K562 (cell line): ENCODE data around the gene IKBKE. TPM values are rescaled to one million over a fixed set of nuclear protein-coding genes. Genes with fewer than 3 reads are reported as not detected.
A peak's percentile ranks its signal among the peaks of the same experiment; 100 is the strongest.

ENCODE experiments used
- ATAC-seq: fragments of 200-7000 bp; cut with Tn5 transposase; 3 replicates; pipeline ENCODE4 v1.9.1; 2020; ENCODE audit warnings: moderate library complexity
- BruUV-seq: library from RNA; stranded (reverse); fragments of 400-500 nt; replicated peaks from 2 replicates; lab custom pipeline; 2021; lab: Mats Ljungman, UMichigan
- CTCF ChIA-PET: fragments of 300-600 bp; formaldehyde crosslinking; extraction: SDS; loops from one replicate; lab custom pipeline; 2021; ENCODE audit warnings: low intra/inter-chr PET ratio; lab: Yijun Ruan, JAX
- POLR2A ChIA-PET: fragments of 300-600, 350-650 bp; sonication (Branson Sonifier 250); formaldehyde crosslinking; extraction: SDS; loops from one replicate; lab custom pipeline; 2021; ENCODE audit warnings: antibody characterized with exemption, inconsistent platforms; lab: Yijun Ruan, JAX
- DNase-seq, 4 experiments: peaks; one replicate each; pipeline versions ENCODE4 v3.0.0 to v3.0.0-alpha.2; 2011 to 2018; ENCODE audit warnings: low spot score in 3 of 4, mixed read lengths in 3 of 4; ENCODE audit errors: extremely low read depth in 1 of 4
- FAIRE-seq: peaks from 2 replicates; lab custom pipeline; 2011; peaks lifted over from hg19 to GRCh38; lab: Jason Lieb, UNC
- H2AFZ ChIP-seq: 2 replicates; pipeline ENCODE4 v1.6.0; 2011; ENCODE audit warnings: low read depth, low read length, control low read depth, inconsistent platforms
- H3K27ac ChIP-seq: fragments of 200-600 bp; 3 replicates; pipeline ENCODE4 v1.8.0; 2011; ENCODE audit warnings: low read depth, mild to moderate bottlenecking, control low read depth, inconsistent platforms, low read length, moderate library complexity, mixed read lengths; ENCODE audit errors: extremely low read depth
- H3K27me3 ChIP-seq, 2 experiments: fragments of 300-600 bp in 1 of 2; 2 replicates in 1 of 2; 3 replicates in 1 of 2; pipeline versions ENCODE4 v1.6.0 to v1.8.0; 2011; ENCODE audit warnings: inconsistent platforms in 2 of 2, low read length in 2 of 2, mild to moderate bottlenecking in 1 of 2, mixed read lengths in 1 of 2, moderate library complexity in 1 of 2; ENCODE audit not compliant: control insufficient read depth in 2 of 2, insufficient read depth in 2 of 2
- H3K36me3 ChIP-seq: fragments of 300-600 bp; 3 replicates; pipeline ENCODE4 v1.8.0; 2011; ENCODE audit warnings: mild to moderate bottlenecking, low read length, inconsistent platforms; ENCODE audit not compliant: control insufficient read depth, insufficient read depth
- H3K4me1 ChIP-seq, 2 experiments: fragments of 200-600 bp in 1 of 2; replicated peaks in 1 of 2; 2 replicates in 1 of 2; 3 replicates in 1 of 2; pipeline versions ENCODE4 v1.5.1 to v1.8.0; 2011; ENCODE audit warnings: inconsistent platforms in 2 of 2, low read length in 2 of 2, mild to moderate bottlenecking in 1 of 2, mixed read lengths in 1 of 2, moderate library complexity in 1 of 2; ENCODE audit not compliant: control insufficient read depth in 2 of 2, insufficient read depth in 2 of 2
- H3K4me2 ChIP-seq: 2 replicates; pipeline ENCODE4 v1.6.1; 2011; ENCODE audit warnings: low read length, control low read depth, inconsistent platforms, mixed read lengths; ENCODE audit not compliant: insufficient read depth
- H3K4me3 ChIP-seq: fragments of 200-600 bp; sonication (generic), shearing (Covaris generic); 2 replicates; pipeline ENCODE4 v1.5.1; 2016; ENCODE audit warnings: control low read depth, inconsistent platforms
- H3K79me2 ChIP-seq: fragments of 200-600 bp; 3 replicates; pipeline ENCODE4 v1.8.0; 2011; ENCODE audit warnings: low read length, inconsistent platforms; ENCODE audit not compliant: control insufficient read depth, insufficient read depth
- H3K9ac ChIP-seq, 2 experiments: 2 replicates each; pipeline versions ENCODE4 v1.6.0 to v1.6.1; 2011; ENCODE audit warnings: low read depth in 2 of 2, low read length in 2 of 2, control low read depth in 1 of 2, inconsistent platforms in 1 of 2, mild to moderate bottlenecking in 1 of 2, mixed read lengths in 1 of 2; ENCODE audit not compliant: insufficient read depth in 1 of 2
- H3K9me1 ChIP-seq: one replicate; pipeline ENCODE4 v1.6.0; 2011; ENCODE audit warnings: inconsistent platforms, mild to moderate bottlenecking, low read length, moderate library complexity; ENCODE audit not compliant: control insufficient read depth, insufficient read depth
- H3K9me3 ChIP-seq: replicated peaks from 2 replicates; pipeline ENCODE4 v1.5.1; 2011; ENCODE audit warnings: low read depth, low read length, inconsistent platforms; ENCODE audit not compliant: control insufficient read depth, insufficient read depth
- H4K20me1 ChIP-seq: replicated peaks from 2 replicates; pipeline ENCODE4 v1.6.1; 2011; ENCODE audit warnings: low read length, inconsistent platforms, mixed read lengths; ENCODE audit not compliant: control insufficient read depth, insufficient read depth
- CHCHD3 ChIP-seq: fragments of 250-450 bp; sonication (Bioruptor Pico); IDR thresholded peaks from 2 replicates; pipeline ENCODE4 v2.1.2; 2022; ENCODE audit warnings: mild to moderate bottlenecking
- GATAD2B ChIP-seq: fragments of 450-650 bp; IDR thresholded peaks from 2 replicates; pipeline ENCODE4 v1.6.1; 2017; ENCODE audit warnings: mild to moderate bottlenecking, borderline replicate concordance
- IRF2 ChIP-seq: sonication (generic); formaldehyde crosslinking; IDR thresholded peaks from 2 replicates; pipeline ENCODE4 v1.8.1; 2022; ENCODE audit warnings: mild to moderate bottlenecking, missing genetic modification reagents
- NR1H2 ChIP-seq: sonication (generic); formaldehyde crosslinking; IDR thresholded peaks from 2 replicates; pipeline ENCODE4 v1.4.0; 2020; ENCODE audit warnings: mild to moderate bottlenecking, missing genetic modification reagents
- ZBTB33 ChIP-seq: sonication (generic); formaldehyde crosslinking; IDR thresholded peaks from 2 replicates; pipeline ENCODE4 v1.8.1; 2023; ENCODE audit warnings: mild to moderate bottlenecking, missing genetic modification reagents
- WGBS: fragments of 100-300 bp; shearing (Covaris generic); methylation state at CpG from one replicate; pipeline ENCODE4 v1.1.6; 2016; ENCODE audit warnings: low coverage, mixed read lengths; ENCODE audit not compliant: insufficient coverage; ENCODE audit errors: missing lambda C conversion rate; 5-methylcytosine and 5-hydroxymethylcytosine counted together
- in situ Hi-C: fragments of 300-500 bp; cut with MboI; formaldehyde crosslinking; loops from 4 replicates; pipeline ENCODE4 v1.15.0; 2018; ENCODE audit warnings: inconsistent platforms, mixed read lengths
- intact Hi-C: fragments of 100-400 bp; cut with micrococcal nuclease; formaldehyde crosslinking; loops from 2 replicates; pipeline ENCODE4 v1.14.2; 2022
- polyA plus RNA-seq, 8 experiments: library from polyadenylated mRNA; depleted of rRNA in 4 of 8; stranded (reverse) in 5 of 8; unstranded in 3 of 8; fragments of >200 nt; fragmentation: Nextera tagmentation in 2 of 8; fragmentation: Illumina TruSeq in 1 of 8; extraction: Ambion mirVana in 2 of 8; extraction: Trizol in 1 of 8; gene quantifications; 2 replicates each; pipeline versions ENCODE4 v1.2.1 to v1.2.3, GENCODE V29; 2011 to 2014; ENCODE audit warnings: inconsistent platforms in 1 of 8, missing spikeins in 1 of 8
- total RNA-seq, 7 experiments: library from RNA; depleted of rRNA in 6 of 7; stranded (reverse); fragments of >200 nt in 6 of 7; fragmentation: Illumina TruSeq in 2 of 7; extraction: Trizol in 2 of 7; gene quantifications; 2 replicates each; pipeline versions ENCODE4 v1.2.1 to v1.2.3, GENCODE V29; 2011 to 2021; ENCODE audit warnings: low replicate concordance in 1 of 7

Gene IKBKE
- total and polyA plus RNA-seq, 9 of the 15 experiments (the other 6 are each of a cell fraction or from before 2014, with no cell fraction given) = 2.3 to 9.0 (median 4.8) TPM

- TF ChIP-seq CHCHD3 (CRISPR knock-in tag) (no peak), IRF2 (CRISPR knock-in tag) (no peak)
Measured at GRCh38 chr1:206486995-206487788, 16.9 kb downstream of the IKBKE start (continued).

- WGBS = 75% methylated on average over 7 of the region's 7 CpGs
- no peak for DNase-seq
- no peaks in the 10 kb centered on the region for H3K36me3 ChIP-seq
- intact Hi-C loops = no loop called here
- no peak for TF ChIP-seq GATAD2B
- peak; percentile 74 for TF ChIP-seq ZBTB33 (CRISPR knock-in tag)
- TF ChIP-seq NR1H2 (CRISPR knock-in tag) = no peak
- TF ChIP-seq, all 486 proteins: peak for 1
- Histone ChIP-seq H3K9me3 (no peaks in the 10 kb centered on the region), H4K20me1 (no peaks in the 10 kb centered on the region), H3K4me1 (peaks cover 19 to 26% of the 10 kb centered on the region in 2 experiments), H3K9me1 (no peaks in the 10 kb centered on the region), H3K27ac (no peak overlapping the region), H3K9ac (peak overlapping the region in 1 of 2 experiments; percentile 53; a peak in 1 of 4 replicates), H3K27me3 (no peaks in the 10 kb centered on the region), H3K4me3 (no peak overlapping the region), H3K79me2 (no peaks in the 10 kb centered on the region), H3K4me2 (no peak overlapping the region), H2AFZ (peak overlapping the region; percentile 91)
- FAIRE-seq (no peak), ATAC-seq (no peak)
- in situ Hi-C loops = loop anchor here (5.0 kb wide), 2 partner anchors 94 to 424 kb away; no protein-coding TSS in a partner anchor
- BruUV-seq = no TSS peak
- CTCF ChIA-PET = interaction anchor here (0.5 to 4.6 kb wide), 2 partner anchors 95 to 125 kb away, joined by 6 to 97 read pairs; partner anchors contain the start of gene EIF2D
- POLR2A ChIA-PET = interaction anchor here (0.5 kb wide), 1 partner anchor 25 kb away, joined by 4 read pairs; no protein-coding TSS in a partner anchor
Measured at GRCh38 chr1:206487970-206488369, 17.7 kb downstream of the IKBKE start.
